GM19240 (cell line): ENCODE measurements around the gene MLYCD.

Experiments
- DNase-seq: peaks from one replicate; pipeline ENCODE4 v3.0.0; 2011; ENCODE audit warnings: low spot score; ENCODE audit not compliant: insufficient read length

Gene MLYCD

DNA sequence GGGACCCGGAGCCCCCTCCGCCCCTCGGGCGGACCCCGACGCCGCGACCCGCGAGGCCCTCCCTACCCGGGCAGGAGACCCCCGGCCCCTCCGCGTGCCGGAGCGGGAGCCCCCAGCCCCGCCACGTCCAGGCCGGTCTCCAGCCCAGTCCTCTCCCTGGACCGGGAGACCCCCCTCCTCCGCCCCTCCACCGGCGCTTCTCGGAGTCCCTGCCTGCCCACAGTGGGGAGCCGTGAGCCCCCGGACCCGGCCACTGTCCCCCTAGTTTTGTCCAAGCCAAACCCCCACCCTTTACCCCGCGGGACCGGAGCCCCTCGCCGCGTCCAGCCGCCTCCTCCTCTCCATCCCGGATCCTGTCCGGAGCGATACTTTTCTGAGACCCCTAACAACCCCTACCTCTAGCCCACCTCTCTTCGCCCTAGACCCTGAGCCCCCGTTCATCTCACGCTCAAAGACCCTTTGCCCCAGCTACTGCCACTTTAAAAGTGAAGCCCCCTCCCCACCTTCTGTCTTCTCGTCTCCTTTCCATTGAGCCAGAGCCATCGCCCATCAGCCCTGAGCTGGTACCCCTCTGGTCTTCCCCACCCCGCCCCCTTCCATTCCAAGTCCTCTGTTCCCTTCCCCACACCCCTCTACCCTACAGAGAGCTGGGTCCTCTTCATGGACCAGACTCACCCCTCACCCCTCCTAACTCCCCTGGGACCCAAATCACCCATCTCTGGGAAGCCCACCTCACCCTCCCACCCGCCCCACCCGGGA lies 70.2 kb downstream of the MLYCD start:
- no peak for DNase-seq

DNA sequence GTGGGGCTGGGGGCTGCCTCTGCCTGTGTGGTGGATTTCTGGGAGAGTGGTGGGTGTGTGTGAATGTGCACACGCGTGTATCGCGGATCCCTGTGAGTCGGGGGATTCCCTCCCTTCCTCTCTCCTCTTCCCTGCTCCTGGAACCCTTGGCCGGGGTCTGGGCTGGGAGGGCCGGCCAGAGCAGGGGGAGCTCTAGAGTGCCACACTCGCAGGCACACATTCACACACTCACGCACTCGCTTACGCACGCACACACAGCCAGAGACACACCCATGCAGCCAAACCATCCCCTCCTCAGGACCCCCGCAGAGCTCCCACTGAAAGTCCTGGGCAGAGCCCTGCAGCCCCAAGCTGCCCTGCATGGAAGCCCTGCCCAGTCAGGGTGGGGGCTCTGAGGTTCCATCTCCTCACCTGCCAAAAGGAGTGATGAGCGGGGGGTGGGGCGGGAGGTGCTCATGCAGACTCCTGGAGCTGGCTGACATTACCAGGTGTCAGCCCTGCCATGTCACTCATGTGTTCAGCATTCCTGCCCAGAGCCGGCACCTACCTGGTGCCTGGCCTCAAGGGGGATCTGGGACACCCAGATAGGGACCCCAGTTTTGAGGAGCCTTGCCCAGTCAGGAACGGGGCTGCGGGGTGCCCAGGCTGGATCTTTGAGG lies 71.0 kb downstream of the MLYCD start:
- no peak for DNase-seq

DNA sequence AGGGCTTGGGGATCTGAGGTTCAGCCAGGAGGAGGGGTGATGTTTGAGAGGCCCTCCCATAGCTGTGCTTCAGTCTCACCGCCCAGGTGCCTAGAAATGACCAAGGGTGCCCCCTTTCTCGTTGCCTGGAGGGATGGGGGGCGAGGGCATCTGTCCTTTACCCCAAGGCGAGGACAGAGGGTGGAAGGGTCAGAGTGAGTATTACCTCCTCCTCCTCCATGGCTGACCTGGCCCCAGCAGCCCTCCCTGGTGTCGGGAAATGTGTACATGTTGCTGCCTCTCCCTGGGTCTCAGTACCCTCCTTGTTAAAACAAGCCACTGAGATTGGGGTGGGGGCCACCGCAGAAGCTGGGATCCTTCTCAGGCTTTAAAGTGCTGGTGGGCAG lies 71.5 kb downstream of the MLYCD start:
- no peak for DNase-seq

DNA sequence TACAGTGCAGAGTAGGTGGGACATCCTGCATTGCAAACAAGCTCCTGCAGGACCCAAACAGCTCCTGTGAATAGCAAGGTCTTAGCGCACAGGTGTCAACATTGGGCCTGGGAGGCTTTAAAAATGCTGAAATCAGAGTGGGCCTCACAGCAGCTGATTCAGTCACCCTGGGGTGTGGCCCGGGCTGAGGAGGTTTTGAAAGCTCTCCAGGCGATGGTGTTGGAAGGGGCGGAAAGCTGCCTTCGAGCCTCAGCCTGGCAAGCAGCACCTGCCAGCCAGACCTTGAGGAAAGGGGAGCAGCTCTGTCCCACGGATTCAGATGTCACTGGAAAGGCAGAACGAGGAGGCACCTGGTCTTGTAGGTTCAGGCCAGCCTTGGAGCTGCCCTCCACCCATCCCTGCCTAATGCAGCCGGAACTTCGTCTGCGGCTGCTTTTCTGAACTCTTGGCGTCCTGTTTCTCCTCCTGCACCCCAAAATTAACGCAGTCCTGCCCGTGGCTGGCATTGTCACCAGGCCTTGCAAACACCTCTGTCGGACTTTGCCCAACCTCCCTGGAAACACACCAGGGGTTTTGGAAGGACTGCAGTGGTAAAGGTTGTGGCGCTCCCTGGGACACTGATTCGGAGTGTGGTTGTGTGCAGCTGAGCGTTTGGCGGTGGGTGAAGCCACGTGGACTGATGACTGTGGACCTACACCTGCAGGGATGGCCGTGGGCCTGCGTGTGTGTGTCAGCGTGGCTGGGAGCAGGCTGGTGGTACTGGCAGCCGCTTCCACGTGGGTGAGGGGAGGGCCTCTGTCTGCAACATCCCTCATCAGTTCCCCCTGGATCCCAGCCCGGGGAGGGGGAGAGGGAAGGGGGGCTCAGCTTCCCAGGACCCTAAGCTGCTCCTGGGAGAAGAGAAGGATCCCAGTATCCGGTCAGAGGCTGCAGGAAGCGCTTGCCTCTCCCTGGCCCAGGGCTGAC lies 72.5 kb downstream of the MLYCD start:
- DNase-seq, result no peak

DNA sequence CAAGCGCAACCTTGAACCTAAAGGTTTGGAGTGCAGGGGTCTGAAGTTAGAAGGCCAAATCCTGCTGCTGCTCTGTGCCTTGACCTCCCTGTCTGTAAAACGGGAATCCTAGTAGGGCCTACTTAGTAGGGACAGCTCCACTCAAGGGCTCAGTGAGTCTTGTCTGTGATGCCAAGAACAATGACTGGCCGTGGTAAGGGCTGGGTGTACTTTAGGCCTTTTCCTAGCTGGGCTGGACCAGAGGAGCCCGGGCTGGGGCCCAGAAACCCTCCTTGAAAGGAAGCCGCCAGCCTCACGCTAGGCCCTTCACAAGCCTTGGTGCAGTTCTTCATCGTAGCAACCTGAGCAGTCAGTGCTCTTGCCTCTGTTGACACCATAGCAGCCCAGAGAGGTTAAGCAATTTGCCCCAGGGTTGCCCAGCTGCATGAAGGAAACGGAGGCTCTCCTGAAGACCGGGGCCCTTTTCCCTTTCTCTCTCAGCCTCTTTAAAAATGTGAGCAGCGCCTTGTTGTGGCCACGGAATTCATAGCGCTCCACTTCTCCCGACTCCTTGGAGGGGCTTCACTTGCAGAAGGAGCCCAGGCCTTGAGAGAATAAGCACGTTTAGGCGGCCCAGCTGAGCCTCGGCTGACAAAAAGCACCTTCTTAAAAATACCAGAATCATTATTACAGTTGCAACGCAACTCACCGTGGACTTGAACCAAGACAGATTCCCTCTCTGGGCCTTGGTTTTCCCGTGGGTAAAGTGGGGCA lies 73.5 kb downstream of the MLYCD start:
- DNase-seq, result no peak

DNA sequence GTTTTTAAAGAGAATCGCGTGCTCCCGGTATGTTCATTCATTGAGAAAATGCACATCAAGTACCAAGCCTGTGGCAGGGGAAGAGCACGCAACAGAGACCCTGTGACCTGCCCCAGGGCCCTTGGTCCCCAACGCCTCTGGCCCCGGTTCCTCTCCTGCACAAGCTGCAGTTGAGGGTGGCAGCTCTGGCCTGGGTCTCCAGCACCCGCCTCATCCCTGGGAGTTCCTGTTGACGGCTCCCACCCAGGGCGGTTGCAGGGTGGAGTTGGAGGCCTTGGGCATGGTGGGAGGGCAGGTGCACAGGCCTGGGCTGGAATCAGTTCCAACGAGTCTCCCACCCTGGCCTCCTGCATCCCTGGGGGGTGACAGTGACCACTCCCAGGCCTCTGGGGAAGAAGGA lies 74.2 kb downstream of the MLYCD start:
- no peak for DNase-seq

DNA sequence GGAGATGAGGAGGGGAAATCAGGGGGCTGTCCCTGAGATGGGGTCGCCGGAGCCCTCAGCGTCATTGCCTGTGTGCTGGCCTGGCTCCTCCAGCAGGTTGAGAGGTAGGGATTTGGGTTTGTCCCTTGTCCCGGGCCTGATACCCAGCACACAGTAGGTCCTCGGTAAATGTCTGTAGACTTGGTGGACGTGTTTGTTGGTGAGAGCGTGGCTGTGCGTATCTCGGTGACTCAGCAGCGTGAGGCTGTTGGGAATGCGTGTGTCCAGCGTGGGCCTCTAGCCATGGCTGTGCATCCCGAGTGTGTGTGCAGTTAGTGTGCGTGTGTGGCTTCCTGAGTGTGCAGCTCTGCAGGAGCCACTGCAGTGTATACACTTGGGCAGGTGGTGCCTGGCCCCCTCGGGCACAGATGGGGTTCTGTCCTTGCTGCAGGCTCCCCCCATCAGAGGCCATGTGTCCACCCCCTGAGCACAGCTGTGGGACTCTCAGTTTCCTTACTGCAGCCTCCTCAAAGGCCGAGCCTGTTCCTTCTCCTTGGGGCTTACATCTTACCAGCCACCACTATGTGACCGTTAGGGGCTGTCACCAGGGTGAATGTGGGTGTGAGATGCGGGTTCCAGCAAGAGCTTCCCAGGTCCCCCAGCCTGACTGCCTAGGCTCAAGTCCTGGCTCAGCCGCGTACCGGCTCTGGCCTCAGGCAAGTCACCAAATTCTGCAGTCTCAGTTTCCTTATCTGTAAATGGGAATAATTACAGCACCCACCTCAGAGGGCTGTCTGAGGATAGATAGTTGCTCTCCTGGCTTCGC lies 74.9 kb downstream of the MLYCD start:
- no peak for DNase-seq

DNA sequence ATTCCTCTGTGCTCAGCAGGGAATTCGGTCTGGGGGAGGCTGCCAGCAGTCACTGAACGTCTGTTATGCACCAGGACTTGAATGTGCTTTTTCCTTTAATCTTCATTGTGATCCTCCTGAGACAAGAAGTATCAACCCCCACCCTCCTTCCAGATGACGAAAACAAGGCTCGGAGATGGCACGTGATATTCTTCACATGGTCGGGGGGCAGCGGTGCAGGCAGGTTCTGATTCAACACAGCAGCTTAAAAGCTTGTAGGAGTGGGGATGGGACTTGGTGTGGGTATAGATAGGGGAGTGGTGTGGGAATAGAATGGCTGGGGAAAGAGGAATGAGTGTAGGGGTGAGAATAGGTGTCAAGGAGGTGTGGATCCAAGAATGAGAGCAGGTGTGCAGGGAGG lies 75.6 kb downstream of the MLYCD start:
- DNase-seq, result no peak

DNA sequence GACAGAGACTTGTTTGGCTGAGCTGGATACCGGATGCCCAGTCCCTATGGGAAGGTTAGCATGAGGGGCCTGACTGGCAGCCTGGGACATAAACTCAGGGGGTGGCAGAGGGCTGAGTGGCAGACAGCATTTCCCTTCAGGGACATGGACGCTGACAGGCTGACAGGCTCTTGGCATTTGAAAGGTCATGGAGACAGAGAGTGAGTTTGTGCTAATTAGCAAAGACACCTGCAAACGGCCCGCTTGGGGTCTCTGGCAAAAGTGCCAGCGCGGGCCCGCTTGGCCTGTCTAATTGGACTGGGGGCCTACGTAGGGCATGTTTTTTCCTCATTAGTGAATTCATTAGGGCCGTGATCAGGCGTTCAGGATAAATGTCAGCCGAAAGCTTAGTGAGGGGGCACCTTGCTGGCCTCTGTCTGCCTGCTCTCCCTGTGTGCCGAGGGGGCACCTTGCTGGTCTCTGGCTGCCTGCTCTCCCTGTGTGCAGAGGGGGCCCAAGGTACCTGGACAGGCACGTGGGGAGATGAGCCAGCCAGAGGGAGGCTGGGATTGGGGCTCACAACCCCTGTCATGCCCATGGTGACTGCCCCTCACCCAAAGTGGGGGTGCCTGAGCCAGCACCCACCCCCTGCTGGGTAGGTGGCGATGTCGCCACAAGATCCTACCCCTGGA lies 76.8 kb downstream of the MLYCD start:
- no peak for DNase-seq
